Suppressor macrophage treated with lipopolysaccharide for 4 hours (primary cell): ENCODE results near the gene OBP2B.
"Not testable (repeated sequence)": the region's sequence is repeated elsewhere in the genome, so short reads cannot be mapped to it uniquely, and the experiment has no call there.

Experiments
- DNase-seq: peaks from one replicate; pipeline ENCODE4 v3.0.0-alpha.2; 2020

Gene OBP2B, protein sequence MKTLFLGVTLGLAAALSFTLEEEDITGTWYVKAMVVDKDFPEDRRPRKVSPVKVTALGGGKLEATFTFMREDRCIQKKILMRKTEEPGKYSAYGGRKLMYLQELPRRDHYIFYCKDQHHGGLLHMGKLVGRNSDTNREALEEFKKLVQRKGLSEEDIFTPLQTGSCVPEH

DNA sequence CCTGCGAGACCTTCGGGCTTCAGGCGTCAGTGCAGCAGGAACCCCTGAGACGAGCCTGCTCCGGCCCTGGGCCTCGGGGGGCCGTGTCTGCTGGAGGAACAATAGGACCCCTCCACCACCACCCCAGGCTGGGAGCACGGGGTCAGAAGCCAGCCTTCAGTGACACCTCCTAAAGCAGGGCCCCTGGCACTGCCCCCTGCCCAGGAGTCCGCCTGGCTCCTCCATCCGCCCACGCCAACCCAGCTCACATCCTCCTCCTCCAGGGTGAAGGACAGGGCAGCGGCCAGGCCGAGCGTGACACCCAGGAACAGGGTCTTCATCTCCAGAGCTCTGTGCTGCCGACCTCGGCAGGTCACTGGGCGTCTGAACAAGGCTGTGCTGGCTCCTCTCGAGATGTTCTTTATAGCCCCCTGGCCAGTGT, at the start of gene OBP2B:
Gene OBP2B, minus strand, starts transcription at position 371 of the 421 bp plus-strand sequence. Its CDS starts 51 bp downstream, at position 320.
- DNase-seq: not testable (repeated sequence)

DNA sequence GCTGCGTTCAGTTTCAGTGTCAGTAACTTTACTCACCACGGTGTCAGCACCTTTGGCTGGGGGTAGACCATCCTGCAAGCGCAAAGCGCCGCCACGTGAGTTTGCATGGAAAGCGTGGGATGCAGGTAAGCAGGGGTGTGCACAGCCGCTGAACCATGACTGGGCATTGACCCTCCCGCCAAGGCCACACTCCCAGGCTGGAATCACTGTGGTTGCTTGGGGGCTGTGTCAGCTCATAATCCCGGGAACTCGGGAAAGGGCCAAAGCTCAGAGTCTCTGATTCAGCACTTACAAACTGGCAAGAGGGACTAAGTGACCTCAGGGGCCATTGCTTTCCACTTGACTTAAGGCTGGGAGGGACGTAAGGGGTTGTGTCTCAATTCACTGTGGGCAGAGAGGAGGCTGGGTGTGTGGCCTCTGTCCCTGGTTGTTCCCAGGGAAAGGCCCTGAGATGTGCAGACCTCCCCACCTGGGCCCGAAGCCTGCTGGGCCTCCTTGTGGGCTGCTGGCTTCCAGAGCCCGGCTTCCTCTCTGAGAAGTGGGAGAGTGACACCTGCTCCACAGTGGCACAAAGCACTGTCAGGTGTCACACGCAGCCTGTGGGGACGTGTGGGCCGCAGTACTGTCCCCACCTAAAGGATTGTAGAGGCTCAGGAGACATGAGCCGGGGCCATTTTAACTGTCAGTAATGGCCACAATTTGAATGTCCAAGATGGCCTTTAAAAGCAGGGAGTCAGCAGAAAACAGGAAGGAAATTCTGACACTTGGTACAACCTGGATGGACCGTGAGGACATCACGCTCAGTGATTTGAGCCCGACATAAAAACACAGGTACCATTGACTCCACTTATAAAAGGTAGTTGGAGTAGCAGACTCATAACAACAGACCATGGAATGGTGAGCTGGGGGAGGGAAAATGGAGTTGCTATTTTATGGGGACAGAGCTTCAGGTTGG, 49.3 kb upstream of the OBP2B start:
- no peak for DNase-seq

DNA sequence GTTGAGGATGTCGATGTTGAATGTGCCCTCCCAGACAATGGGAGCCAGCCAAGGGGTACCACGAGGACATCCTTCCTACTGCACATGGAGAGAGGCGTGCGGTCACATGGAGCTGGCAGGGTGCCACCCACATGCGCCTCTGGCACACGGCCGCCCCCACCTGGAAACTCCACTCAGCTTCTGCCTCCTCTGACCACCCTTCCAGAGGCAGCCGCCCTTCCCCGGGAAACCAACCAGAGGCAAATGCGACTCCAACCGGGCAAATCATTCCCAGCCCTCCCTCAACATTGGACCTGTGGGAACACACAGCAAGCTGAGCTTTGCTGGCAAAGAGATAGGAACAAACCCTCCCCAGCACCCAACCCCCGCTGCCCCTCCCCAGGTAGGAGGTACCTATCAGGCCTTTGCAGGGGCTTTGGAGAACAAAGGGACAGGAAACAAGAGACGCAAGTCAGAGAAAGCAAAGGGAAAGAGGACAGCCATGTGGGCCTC, 48.5 kb upstream of the OBP2B start:
- no peak for DNase-seq

DNA sequence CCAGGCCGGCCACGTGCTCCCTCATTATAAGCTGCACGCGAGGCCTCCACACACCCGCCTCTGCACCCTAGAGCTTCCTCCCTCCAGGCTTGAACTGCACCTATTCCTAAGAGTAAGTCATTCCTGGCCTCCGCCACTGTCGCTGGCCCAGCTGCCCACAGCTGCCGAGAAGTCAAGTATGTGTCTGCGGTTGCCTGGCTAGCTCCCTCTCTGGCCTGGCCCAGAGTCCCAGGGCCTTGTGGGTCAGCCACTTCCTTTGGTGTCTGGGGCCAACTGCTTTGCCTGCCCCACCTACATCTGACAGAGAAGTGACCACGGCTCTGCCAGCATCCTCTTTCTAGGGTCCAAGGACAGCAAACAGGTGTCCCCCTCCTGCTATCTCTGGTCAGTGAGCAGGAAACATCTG, 47.6 kb upstream of the OBP2B start:
- DNase-seq: no peak

DNA sequence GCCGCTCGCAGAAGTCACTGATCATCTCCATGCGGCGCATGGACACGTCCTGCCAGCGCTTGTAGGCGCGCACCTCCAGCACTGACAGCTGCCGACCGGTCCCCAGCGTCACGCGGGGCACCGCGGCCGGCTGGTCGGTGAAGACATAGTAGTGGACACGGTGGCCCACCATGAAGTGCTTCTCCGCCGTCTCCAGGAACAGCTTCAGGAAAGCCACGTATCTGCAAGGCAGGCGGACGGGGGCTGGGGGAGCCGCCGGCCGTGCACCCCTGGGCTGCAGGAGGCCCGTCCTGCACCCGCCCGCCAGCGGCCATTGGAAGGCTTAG, 47.0 kb upstream of the OBP2B start:
- DNase-seq: no peak

DNA sequence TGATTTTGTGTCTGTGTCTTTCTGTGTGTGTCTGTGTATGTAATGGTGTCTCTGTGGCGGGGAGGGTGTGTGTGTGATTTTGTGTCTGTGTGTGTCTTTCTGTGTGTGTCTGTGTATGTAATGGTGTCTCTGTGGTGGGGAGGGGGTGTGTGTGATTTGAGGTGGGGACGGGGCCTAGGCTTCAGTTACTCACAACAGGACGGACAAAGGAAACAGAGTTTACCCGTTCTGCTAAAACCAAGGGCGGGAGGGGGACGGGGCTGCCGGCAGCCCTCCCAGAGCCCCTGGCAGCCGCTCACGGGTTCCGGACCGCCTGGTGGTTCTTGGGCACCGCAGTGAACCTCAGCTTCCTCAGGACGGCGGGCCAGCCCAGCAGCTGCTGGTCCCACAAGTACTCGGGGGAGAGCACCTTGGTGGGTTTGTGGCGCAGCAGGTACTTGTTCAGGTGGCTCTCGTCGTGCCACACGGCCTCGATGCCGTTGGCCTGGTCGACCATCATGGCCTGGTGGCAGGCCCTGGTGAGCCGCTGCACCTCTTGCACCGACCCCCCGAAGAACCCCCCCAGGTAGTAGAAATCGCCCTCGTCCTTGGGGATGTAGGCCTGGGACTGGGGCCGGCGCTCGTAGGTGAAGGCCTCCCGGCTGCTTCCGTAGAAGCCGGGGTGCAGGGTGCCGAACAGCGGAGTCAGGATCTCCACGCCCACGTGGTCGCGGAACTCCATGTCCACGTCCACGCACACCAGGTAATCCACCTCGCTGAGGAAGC, 46.5 kb upstream of the OBP2B start:
- DNase-seq: no peak

DNA sequence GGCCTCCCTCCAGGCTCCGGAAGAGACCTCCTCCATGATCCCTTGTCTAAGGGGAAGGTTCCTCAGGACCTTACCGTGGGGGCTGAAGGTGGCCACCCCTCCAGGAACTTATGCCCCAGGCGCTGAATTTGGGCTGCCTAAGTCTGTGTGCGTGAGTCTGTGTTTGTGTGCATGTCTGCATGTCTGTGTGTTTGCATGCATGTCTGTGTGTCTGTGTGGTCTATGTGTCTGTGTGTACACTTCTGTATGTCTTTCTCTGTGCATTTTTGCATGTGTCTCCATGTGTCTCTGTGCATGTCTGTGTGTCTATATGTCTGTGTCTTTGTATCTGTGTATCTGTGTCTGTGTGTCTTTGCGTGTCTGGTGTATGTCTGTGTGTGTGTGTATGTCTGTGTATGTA, 45.4 kb upstream of the OBP2B start:
- DNase-seq: no peak

DNA sequence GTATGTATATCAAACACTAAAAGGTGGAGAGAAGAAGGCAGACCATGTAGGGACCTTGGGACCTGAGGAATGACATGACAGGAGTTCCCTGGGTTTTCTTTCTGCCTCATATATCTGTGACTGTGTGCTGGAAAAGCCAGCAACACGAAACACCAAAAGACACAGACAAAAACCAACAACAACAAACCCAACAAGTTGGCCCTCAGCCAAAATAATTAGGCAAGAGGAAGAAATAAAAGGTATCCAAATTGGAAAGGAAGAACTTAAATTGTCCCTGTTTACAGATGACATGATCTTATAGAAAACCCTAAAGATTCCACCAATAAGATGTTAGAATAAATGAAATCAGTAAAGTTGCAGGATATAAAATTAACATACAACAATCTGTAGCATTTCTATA, 44.2 kb upstream of the OBP2B start:
- DNase-seq: no peak

DNA sequence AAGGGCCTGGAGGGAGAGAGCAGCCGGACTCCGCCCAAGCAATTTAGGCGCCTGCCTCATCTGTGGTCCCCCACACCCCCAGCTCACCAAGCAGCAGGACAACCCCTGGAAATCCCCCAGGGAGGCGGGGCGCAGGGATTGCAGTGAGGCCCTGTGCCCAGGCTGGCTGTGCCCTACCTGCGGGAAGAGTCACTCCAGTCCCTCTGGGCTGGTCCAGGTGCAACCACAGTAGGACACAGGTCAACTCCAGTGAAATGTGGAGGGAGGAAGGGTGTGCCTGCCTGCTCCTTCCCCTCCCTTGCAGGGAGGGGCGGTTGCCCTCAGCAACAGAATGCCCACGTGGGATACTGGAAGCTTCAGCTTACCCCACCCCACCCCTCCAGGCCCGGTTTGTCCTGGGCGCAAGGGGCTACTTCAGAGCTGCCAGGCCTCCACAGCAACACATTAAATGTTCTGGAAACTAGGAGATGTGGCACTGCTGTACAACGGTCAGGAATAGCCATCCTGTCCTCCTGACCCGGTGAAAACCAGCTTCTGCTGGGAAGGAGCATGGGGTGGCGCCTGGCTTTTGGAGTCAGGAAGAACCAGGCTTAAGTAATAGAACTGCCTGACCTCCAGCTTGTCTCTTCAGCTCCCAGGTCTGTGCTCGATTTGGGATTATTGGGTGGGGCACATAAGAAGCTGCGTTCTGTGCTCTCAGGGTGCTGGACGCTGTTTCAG, 43.4 kb upstream of the OBP2B start:
- DNase-seq: no peak

DNA sequence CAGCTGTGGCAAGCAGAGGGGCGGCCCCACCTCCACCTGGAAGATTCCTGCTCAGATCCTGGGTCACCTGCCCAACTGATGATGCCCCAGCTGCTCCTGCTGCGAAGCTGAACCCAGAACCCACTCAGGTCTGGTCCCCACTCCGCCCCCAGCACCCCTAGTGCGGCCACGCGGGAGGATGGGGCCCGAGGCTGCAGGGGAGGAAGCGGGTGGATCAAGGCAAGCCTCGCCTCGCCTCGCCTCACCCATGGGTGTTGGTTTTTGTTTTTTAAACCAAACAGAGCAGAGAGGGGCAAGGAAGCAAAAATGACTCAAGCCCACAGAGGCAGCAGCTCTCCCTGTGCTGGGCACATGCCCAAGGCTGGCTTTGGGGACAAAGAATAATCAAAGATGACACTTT, 42.7 kb upstream of the OBP2B start:
- DNase-seq: no peak

DNA sequence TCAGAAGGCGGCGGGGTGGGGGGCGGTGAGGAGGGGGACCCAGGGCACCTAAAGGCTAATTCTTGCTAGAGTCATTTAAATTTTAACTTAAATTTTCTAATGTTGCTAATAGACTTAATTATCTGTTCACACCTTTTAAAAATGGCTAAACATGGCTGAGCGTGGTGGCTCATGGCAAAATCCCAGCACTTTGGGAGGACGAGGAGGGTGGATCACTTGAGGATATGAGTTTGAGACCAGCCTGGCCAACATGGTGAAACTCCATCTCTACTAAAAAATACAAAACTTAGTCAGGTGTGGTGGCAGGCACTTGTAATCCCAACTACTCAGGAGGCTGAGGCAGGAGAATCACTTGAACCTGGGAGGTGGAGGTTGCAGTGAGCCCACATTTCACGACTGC, 42.2 kb upstream of the OBP2B start:
- DNase-seq: not testable (repeated sequence)

DNA sequence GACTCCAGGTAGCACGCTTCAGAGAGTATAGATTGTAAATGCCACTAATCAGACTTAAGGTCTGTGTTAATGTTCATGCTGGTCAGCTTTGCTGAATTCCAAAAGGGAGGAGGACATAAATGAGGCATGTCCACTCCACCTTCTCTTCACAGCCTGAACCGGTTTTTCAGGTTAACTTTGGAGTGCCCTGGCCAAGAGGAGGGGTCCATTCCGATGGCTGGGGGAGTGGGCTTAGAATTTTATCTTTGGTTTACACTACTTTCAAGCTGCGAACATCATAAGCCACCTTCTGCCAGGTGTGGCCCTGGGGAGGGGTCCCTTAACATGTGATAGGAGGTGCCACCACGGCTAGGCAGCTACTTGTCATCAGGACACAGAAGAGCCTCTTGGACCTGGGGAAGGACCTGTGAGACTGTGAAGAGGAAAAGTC, 41.7 kb upstream of the OBP2B start:
- no peak for DNase-seq

DNA sequence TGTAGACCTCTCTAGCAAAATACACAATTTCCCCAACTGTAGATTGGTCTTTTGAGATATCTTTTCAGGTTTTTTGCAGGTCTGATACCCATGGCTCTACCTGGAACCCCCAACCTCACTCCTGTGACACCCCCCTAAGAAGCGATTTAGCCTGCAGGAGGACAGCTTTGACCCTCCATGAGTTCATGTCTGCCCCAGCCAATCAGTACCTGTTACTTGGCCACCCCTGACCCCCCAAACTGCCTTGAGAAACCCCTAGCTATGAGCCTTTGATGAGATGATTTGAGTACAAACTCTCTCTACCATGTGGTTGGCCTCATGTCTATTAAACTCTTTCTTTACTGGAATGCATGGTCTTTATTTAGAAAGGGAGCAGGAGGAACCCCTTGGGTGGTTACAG, 40.3 kb upstream of the OBP2B start:
- no peak for DNase-seq

DNA sequence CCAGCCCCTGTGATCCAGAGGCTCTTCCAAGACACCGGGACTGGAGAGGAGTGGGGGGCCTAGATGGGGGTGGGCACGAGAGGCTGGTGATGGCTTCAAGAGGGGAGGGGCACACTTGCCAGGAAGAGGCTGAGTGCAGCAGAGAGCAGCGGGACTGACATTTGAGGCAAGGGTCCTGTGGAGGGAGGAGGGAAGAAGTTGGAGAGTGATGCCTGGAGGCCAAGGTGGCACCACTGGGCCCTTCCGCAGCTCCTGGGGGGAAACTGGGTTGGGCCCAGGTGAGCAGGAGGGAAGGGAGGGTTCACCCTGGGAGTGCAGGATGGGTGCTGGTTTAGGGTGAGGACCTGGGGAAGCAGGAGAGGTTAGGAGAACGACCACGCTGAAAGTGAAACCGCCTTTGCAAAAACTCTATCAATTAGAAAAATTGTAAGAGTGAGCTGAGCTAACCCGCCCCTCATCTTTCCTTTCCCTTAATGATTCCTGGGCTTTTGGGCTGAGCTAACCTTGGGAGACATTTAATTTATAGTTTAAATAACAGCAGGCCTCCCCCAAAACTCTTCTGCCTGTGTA, 39.8 kb upstream of the OBP2B start:
- no peak for DNase-seq

DNA sequence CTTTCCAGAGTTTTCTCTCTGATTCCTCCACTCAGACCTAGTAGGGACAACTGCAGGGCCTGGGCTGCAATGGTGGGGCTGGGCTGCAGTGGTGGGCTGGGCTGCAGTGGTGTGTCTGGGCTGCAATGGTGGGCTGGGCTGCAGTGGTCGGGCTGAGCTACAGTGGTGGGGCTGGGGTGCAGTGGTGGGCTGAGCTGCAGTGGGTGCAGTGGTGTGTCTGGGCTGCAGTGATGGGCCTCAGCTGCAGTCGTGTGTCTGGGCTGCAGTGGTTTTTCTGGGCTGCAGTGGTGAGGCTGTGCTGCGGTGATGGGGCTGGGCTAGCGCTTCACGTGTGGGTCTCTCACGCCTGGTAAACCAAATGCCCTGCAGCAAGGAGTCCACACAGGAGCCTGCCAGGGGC, 38.6 kb upstream of the OBP2B start:
- DNase-seq: no peak

DNA sequence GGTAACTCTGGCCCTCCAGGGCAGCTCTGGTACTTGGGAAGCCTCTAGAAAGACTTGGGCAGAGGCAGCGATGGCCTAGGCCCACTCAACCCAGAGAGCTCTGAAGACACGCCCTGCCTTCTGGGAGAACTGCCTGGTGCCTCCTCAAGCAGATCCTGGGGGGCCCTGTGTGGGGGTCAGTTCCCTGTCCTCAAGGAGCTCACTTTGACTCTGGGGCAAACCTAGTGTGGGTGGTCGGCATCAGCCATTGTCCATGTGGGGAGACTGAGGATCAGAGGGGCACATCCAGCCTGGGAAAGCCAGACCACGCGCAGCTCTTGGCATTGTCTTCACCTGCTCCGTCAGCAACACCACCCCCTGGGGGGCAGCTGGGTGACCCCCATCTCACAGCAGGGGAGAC, 37.9 kb upstream of the OBP2B start:
- no peak for DNase-seq

DNA sequence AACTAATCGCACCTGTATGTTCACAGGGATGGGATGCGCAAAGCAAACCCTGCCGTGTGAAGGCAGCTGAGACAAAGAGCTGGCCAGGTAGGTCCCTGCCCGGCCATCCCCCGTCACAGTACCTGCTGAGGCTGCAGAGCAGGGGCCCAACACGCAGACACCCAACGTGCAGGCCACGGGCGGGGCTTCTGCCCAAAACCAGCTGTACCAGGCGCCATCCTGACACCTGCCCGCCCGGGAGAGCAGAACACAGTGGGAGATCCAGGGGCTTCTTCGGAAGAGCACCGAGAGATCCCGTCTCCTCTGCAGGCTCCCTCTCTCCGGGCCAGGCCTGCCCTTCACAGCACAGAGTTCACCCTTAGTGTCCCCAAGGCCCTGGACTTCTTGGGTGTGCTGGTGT, 37.5 kb upstream of the OBP2B start:
- no peak for DNase-seq

DNA sequence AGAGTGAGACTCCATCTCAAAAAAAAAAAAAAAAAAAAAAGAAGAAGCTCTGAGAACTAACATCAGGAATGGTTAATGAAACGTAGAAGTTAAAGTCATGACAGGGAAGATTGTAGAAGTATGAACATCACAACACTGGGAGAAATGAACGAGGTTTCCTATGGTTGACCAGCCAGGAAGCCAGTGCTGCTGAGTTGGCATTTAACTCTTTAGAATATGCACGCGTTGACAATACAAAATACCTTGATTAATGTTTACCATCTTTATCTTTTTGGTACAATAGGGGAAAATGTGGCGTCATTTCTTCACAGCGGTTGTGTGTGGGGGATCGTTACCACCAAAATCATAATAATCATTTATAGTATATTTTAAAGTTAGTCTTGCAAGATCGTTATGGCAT, 33.9 kb upstream of the OBP2B start:
- DNase-seq: no peak

DNA sequence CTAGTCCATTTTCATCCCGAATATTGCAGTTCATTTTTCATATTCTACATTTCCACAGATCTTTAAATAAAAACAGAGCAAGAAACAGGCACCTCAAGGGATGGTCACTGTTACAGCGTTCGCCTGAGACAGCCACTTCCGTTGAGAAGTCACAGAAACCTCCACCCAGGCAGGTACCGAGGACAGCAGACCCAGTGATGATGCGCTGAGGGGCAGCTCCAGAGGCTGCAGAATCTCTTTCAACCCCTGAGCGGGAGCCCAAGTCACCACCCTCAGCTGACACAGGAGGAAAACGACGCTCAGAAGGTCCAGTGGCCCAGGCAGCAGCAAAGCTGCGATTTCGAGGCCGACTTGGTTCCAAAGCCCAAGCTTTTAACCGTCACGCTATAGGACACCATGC, 33.2 kb upstream of the OBP2B start:
- no peak for DNase-seq

DNA sequence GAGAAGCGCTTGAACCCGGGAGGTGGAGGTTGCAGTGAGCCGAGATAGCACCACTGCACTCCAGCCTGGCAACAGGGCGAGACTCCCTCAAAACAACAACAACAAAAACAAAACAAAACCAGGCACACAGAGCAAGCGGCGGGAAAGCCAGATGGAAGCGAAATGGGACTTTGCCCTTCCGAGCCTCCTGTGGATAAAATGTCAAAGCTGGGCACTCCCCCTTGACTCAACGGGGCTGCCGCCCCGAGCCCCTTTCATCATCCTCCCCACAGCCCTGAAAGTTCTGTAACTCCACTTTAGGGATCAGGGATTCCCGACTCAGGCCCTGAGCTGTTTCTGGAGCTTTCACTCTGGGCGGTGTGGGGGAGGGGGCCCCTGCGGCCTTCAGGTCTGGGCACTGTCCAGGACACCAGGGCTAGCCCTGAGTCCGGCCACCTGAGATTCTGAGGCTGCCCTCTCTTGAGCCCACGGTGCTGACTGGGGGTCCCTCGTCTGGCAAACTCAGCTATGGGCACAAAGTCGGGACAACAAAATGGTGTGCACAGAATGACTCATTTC, 30.6 kb upstream of the OBP2B start:
- DNase-seq: no peak

DNA sequence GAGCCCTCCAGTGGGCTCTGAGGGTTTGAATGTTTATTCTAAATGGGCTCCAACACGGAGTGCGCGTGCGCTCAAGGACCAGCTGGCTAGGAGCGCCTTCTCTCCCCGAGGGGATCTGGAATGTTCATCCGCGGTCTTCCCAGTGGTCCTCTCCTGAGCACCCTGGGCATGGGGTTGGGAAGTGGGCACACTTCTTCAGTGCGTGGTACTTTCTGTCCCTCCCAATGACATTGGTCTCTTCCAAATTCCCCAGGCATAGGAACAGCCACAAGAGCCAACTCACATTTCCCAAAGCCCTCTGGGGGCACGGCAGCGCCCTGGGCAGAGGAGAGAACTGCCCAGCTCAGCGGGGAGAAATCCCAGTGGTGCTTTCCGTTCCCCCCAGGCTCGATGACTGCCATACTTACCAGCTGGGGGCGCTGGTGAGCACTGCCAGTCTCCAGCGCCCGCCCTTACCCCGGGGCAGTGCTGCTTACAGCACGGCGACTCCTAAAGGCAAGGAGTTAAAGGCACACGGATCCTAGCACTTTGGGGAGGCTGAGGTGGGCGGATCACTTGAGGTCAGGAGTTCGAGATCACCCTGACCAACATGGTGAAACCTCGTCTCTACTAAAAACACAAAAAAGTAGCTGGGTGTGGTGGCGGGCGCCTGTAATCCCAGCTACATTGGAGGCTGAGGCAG, 29.9 kb upstream of the OBP2B start:
- peak; percentile 84 for DNase-seq
